ENCODE data around the gene GABRG3.
"Not testable (repeated sequence)": the region's sequence is repeated elsewhere in the genome, so short reads cannot be mapped to it uniquely, and the experiment has no call there.

GABRG3 gene

DNA sequence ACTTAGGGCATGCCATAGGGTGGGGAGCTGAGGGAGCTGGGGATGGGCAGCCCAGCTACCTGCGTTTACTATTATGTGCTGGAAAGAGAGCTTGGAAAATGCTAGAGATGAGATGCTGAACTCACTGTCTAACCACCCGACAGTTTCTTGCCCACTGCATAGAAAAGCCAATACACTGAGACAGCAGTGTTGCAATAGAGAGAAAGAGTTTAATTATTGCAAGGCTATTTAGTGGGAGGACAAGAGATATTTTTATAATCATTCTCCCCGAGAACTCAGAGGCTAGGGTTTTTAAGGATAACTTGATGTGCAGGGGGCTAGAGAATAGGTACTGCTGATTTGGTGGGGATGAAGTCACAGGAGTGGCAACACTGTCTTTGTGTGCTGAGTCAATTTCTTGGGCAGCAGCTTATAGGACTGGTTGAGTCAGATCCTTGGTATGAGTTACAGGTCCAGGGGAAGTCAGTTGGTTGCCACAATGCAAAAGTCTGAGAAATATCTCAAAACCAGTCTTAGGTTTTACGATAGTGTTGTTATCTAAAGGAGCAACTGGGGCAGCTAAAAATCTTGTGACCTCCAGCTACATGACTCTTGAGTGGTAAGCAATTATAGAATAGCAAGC is 205.9 kb downstream of the GABRG3 start:
- no peak for DNase-seq (ENCODE audit: low read depth, low spot score)

DNA sequence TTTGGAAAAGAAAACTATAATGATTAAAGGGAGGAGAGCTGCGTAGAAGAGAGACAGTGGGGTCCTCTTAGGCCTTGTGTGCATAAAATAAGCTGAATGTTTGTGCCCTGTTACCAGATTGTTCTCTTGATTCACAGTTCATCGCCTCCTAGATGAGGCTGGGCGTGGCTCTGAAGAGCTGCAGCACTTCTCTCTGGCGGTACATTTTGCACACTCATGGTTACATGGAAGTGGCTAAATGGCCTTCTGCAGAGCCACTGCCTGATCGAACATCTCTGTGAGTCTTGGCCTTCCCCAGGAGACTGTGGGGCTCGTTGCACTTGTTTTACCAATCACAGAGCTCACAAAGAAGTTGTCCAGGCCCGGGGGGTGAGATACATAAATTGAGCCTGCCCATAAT is 208.8 kb downstream of the GABRG3 start:
- DNase-seq (ENCODE audit: low read depth, low spot score), result no peak

DNA sequence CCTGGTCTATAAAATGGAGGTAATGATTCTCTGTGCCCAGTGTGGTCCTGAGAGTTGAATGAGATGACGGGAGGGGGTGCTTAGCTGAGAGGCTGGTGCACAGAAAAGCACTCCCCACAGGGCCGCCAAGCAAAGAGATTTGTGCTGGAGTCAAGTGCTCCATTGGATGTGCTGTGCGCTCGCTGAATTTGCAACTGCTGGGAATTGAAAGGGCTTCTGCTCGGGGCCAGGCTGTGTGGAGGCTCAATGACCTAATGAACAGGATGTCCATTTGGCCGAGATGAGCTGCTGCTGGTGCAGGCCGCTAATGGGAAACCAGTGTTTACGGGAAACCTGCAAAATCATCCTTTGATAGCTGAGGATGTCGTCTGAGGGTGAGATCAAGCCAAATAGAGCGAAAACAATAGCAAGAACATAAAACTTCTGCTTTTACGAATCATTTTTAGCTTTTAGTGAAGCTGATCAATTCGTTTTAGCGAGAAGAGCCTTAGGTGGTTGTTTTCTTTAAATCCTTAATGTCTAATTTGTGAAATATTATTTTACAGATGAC is 211.7 kb downstream of the GABRG3 start:
- no peak for DNase-seq (ENCODE audit: low read depth, low spot score)

DNA sequence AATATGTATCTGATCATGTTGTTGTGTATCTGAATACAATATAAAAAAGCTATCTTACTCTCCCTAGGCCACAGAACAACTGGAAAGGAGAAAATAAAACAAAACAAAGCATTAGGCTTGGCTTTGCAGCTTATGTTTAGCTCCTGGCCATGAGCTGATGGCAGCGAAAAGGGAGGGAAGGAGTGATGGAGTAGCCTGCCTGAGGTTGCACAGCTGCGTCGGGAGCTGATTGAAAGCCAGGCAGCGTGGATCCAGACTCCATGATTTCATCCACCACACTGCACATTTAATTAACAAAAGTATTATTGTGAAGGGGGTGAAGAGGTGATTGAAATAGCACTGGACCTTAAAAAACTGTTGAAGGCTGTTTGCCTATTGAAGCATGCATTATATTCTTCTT is 212.2 kb downstream of the GABRG3 start:
- no peak for DNase-seq (ENCODE audit: low read depth, low spot score)

DNA sequence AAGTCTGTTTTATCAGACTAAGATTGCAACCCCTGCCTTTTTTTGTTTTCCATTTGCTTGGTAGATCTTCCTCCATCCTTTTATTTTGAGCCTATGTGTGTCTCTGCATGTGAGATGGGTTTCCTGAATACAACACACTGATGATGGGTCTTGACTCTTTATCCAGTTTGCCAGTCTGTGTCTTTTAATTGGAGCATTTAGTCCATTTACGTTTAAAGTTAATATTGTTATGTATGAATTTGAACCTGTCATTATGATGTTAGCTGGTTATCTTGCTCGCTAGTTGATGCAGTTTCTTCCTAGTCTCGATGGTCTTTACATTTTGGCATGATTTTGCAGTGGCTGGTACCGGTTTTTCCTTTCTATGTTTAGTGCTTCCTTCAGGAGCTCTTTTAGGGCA is 220.5 kb downstream of the GABRG3 start:
- DNase-seq (ENCODE audit: low read depth, low spot score), result not testable (repeated sequence)

DNA sequence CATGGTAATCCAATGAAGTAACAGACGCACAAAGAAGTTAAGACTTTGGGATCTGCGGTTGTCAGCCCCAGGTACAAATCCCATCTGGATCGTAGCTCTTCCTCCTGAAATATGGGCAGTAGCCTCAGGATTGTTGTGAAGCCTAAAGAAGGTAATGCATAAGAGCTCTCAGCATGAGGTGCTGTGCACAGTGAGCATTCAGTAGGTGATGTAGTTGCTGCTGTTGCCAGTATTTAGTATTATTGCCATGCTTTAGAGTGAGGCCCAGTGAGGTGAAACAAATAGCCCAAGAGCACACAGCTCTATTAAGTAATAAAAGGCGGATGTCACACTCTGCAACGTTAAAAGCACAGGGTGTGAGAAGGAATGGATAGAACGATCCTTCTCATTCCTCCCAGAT is 225.7 kb downstream of the GABRG3 start:
- no peak for DNase-seq (ENCODE audit: low read depth, low spot score)

DNA sequence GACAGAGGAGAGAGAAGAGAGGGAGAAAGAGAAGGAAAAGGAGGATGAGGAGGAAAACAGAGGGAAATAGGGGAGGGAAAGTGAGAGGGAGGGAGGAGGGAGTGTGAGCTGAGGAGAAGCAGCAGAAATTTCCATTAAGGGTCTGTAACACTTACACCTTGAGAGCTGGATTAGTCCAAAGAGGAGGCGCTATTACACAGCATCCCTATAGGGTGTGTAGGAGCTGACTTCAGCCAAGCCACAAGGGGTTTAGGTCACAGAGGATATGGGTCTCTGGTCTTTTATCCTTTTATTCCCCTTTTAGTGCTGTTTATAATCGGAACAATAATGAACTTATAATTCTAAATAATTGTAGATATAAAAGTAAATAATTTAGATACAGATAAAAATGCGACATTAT is 230.4 kb downstream of the GABRG3 start:
- no peak for DNase-seq (ENCODE audit: low read depth, low spot score)

DNA sequence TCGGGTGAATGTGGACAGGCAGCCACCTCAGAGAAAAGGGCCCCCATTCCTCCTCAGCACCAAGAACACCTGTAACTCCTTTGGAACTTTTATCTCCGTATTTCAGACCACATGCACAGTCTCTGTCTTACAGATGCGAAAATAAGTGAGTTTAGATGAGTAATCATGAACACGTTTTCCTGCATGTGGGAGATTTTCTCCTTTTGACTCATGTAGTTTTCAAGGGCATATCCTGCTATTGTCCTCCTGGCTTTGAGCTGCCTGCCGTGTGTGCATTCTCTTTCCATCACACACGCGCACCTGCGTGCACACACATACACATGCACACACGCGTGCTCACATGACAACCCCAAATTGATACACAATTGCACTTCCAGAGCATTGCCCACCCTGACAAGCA is 239.2 kb downstream of the GABRG3 start:
- DNase-seq (ENCODE audit: low read depth, low spot score), result no peak

DNA sequence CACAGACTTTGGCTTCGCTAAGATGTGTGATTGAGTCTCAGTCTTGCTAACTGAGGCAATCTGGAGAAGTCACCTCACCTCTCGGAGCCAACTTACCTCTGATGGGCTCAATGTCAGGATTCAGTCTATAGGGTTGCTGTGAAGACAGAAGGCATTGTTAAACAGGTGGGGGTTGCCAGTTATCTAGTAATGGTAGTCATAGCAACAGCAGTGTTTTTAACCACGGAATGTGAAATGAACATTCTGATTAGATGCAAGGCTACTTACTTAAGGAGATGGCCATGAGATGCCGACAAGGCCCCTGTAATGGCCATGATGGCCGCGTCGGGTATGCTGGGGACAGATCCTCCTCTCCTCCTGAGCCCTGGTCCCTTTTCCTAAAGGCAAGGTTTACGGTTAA is 243.1 kb downstream of the GABRG3 start:
- no peak for DNase-seq (ENCODE audit: low read depth, low spot score)

DNA sequence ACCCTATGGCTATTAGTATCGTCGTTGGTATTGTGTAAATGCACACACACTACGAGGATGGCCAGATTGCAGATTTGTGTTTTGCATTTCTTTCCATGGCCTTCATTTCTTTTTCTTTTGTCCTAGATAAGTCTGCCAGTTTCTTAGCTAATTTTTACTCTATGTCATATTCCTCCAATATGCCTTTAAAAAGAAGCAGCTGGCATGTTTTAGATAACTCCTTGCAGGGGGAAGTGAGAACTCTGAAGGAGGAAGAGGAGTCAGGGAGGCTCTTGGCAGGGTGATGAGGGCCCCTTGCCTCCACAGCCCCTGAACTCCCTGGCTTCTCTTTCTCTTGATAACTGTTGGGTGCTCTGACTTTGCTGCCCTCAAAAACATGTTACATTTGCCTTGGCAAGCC is 244.0 kb downstream of the GABRG3 start:
- no peak for DNase-seq (ENCODE audit: low read depth, low spot score)

DNA sequence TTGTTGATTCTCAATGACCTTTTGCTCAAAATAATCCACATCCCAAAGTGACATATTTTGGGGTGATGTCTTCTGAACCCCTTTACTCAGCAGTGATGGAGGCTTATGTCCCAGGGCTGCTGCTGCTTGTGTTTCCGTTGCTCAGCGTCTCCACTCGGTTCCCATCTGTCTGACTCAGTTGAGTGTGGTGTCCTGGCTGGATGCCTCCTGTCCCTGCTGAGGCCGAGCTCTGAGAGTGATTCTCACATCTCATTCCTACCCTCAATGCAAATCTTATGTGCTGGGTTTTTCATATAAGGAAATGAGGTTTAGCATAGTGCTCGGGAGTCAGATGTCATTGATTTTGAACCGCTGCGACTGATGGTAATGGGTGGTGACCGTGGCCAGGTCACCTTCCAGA is 247.4 kb downstream of the GABRG3 start:
- no peak for DNase-seq (ENCODE audit: low read depth, low spot score)

DNA sequence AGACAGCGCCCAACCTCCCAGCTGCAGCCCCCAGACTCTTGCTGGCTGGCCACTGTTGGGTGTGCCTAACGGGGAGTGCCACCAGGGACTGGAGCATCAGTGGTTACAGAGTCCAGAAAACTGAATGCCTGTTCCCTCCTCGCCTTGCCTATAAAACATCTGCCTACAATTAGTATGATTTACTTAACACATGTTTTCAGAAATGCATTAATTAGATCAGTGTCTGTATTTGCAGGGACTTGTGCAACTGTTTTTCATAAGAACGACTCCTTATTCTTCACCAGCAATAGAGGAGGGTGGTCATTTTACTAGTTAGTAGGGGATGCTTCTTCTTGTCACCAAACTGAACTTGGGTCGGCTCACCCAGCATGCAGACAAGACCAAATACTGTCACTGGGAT is 248.7 kb downstream of the GABRG3 start:
- no peak for DNase-seq (ENCODE audit: low read depth, low spot score)

DNA sequence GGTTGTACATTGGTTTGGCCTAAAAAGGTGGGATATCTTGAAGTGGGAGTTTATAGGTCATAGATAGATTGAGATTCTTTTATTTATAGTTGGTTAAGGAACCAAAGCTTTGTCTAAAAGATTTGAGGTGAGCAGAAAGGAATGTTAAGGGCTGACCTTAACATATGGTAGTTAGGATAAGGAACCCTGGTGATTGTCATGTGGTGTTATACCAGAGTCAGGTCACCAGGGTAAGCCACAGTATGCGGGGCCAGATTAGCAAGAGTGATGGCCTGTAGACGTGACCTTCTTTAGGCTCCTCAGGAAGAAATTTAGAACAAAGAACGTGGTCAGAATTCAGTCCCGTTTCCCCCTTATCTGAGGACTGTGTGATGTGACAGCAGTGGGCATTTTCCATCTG is 249.2 kb downstream of the GABRG3 start:
- no peak for DNase-seq (ENCODE audit: low read depth, low spot score)

DNA sequence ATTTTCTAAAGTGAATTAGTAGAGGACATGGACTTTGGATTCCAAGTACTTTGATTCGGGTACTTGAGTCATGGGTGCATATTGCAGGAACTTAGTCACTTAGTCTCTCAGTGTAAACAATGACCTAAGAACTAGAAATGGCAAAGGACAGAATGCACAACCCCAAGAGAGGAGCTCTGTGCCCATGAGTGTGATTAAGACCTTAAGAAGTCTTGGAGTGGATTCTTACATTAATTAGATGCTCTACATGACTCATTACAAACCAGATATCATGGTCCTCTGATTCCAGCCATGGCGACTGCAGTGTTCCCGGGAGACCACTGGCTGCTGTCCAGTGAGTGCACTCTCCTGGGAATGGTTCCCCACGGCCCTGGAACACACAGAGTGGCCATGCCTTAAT is 251.5 kb downstream of the GABRG3 start:
- DNase-seq (ENCODE audit: low read depth, low spot score), result no peak

DNA sequence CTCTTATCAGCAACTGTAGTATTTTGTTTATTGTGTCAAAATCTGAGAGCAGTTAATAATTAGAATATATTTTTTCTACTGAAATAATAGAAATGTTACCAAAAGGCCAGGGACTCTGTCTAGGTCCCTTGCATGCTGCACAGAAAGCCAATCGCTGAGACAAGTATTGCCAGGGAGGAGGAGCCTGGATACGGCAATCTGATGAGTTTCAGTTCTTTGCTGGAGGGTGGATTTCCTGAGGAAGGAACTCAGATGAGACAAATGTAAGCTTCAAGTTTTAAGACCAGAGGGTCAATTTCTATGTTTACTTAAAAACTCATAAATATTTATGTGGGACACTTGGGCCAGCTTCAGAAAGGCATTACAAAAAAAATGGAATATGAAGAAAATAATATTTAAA is 252.2 kb downstream of the GABRG3 start:
- DNase-seq (ENCODE audit: low read depth, low spot score), result no peak

DNA sequence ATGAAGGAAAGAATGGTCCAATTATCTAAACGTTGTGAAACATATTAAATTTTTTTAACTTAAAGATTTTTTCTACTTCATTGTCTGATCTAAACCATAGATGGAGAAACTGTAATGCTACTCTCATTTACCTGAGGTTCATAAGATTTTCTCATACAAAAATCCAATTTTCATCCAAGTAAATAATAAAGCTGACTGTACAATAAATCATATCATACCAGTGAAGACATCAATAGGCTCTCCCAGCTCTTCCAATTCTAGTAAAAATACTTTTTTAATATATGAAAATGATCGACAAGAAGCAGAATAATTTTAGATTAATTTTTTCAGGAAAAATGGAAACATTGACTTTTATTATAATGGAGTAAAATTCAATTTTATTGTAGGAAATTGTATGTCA is 260.8 kb downstream of the GABRG3 start:
- DNase-seq (ENCODE audit: low read depth, low spot score), result no peak

DNA sequence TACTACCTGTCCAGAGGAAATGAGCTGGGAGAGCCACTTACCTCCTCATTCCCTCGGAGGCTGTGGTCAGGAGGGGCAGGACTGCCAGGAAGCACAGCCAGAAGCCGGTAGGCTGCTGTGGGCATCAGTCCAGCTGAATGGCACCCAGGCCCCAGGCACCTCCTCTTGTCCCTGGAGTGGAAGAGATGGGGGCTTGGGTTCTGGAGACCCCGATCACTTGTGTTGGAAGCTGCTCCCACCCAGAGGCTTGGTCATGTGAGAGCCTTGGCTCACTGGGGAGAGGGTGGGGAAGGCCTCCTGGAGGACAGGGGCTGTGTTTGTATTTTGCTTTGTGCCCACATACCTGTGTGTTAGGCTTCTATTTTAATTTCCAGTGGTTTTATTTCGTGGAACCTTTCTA is 261.9 kb downstream of the GABRG3 start:
- no peak for DNase-seq (ENCODE audit: low read depth, low spot score)

DNA sequence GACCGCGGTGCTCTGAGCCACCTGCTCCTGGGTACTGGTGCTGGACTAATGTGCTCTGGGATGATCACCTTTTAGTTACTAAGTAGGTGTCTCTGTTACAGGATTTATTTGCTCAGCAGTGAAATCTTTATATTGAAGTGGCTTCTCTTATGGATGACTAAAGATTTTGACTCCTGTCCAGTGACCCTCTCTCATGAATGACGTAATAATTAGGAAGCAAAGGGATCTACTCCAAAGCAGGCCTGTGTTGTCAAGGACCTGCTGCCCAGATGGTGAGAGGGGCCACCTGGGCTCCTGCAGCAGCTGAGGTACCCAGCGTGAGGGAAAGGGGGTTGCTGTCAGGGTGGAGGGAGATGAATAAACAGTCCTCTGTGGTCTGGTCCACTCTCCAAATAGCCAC is 263.6 kb downstream of the GABRG3 start:
- no peak for DNase-seq (ENCODE audit: low read depth, low spot score)

DNA sequence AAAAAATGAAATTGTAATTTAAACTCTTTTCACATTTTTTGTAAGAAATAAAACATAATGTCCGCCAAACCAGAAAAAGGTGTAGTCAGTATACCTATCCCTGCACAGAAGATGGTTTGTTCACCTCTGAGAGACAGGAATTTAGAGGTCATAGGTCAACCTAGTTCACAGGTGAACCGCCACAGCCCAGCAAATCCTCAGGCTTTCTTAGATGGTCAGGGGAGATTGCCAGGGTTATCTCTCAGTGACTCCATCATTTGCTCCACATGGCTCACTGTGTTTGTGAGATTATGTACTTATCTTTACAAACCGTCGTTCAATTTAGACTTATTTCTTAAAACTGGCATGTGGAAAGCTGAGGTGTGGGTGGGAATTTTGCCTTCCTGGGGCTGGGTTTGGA is 264.2 kb downstream of the GABRG3 start:
- no peak for DNase-seq (ENCODE audit: low read depth, low spot score)

DNA sequence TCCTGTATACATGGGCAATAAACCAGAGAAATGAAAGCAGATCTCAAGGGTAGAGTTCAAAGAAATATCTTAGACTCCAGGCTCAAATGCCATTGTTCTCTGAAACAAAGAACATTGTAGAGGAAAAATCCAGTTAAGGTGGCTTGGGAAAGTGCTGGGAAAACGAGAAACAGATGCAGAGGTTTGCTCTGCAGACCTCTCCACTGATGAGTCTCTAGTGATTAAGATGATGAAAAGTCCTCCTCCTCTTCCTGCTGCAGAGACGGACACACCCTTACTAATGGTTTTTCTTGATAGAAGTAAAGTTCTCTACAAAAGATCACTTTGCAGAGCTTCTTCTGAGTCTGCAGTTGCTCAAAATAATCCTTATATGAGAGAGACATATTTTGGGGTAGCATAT is 264.7 kb downstream of the GABRG3 start:
- DNase-seq (ENCODE audit: low read depth, low spot score), result no peak

DNA sequence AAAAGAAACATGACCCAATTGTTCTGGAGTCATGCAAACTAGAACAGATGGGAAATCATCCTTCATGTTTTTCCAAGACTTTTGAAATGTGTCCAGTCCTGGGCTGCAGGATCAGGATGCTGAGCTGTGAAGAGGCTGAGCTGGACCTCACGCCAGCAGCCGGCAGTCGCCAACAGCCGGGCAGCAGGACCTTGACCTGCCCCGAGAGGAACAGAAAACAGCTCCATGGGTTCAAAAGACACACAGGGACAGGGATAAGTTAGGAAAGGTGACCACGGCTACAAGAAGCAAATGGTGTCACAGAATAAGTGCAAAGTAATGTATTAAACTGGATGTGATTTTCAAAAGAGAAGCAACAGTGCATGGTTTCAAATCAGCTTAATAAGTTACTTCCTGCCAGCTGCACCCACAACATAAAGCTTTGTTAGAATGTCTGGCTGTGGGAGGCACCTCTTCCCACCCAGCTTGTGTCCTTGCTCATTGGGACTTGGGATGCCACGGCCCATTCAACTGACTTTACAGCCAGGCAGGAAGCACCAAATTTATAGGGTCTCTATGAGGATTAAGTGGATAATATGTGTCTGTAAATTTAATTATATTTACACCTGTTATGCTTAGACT is 266.4 kb downstream of the GABRG3 start:
- no peak for DNase-seq (ENCODE audit: low read depth, low spot score)

DNA sequence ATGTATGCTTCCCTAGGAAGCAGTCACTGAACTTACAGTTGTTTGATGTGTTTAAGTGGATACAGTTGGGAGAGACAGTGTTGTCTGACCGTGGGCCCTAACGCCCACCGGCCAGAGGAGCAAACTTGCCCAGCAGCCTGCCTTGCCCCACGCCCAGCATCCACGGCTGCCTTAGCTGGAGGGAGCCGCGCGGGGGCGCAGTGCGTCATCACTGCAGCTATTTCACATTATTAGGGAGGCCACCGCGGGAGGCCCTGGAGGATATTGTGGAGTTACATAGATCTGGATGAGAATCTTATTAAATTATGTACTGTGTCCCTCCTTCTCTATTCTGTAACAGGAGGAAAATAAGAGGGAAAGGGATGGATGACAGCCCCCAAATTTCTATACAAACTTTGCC is 267.2 kb downstream of the GABRG3 start:
- no peak for DNase-seq (ENCODE audit: low read depth, low spot score)

DNA sequence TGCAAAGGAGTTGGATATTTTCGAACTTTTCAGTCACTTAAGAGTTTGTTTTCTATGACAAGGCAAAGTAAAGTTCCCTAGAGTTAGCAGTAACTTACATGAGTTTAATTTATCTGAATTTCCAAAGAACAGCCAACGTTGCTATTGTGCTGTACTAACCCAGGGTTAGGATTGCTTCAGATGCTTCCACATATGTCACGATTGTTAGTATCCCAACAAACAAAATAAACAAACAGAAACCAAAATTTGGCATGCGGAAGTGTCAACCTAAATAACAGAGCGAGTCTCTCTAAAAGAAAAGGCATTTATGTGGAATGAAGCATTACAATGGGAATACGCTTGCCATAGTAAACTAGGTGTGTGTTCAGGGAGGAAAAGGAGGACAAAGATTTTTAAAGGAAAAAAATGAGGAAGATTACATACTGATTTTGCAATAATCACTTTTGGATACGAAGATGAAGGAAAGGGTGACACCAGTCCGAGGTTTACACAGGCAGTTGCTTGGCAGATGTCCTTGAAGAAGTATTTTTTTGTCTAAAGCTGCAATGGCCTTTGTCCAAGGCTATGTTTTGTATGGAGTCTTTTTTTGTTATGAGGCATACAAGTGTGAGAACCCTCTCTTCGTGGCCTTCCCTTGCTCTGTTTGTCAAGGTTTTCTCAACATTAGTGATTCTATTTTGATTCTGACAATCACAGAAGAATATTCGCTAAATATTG is 267.9 kb downstream of the GABRG3 start:
- no peak for DNase-seq (ENCODE audit: low read depth, low spot score)
